Parathyroid adenoma (tissue), 2 donors: ENCODE data around the gene AADACL4.
"Not testable (repeated sequence)": the region's sequence is repeated elsewhere in the genome, so short reads cannot be mapped to it uniquely, and the experiment has no call there.

ENCODE experiments used
- H2AFZ ChIP-seq: fragments of 300-600 bp; sonication (generic); one replicate; pipeline ENCODE4 v1.7.0; 2017; ENCODE audit warnings: antibody characterized with exemption, mild to moderate bottlenecking
- H3K27ac ChIP-seq: fragments of 300-600 bp; sonication (generic); one replicate; pipeline ENCODE4 v1.7.0; 2017
- H3K27me3 ChIP-seq: fragments of 300-600 bp; sonication (generic); one replicate; pipeline ENCODE4 v1.7.0; 2017; ENCODE audit warnings: low read length; ENCODE audit not compliant: control insufficient read depth, insufficient read depth
- H3K36me3 ChIP-seq: fragments of 300-600 bp; sonication (generic); one replicate; pipeline ENCODE4 v1.7.0; 2017; ENCODE audit warnings: low read length; ENCODE audit not compliant: control insufficient read depth, insufficient read depth
- H3K4me1 ChIP-seq: fragments of 300-600 bp; sonication (generic); one replicate; pipeline ENCODE4 v1.7.0; 2017; ENCODE audit warnings: control low read depth
- H3K4me2 ChIP-seq: fragments of 300-600 bp; sonication (generic); one replicate; pipeline ENCODE4 v1.7.0; 2017; ENCODE audit warnings: low read length
- H3K4me3 ChIP-seq: fragments of 300-600 bp; sonication (generic); one replicate; pipeline ENCODE4 v1.7.0; 2017; ENCODE audit warnings: low read depth, low read length
- H3K79me2 ChIP-seq: fragments of 300-600 bp; sonication (generic); one replicate; pipeline ENCODE4 v1.7.0; 2017; ENCODE audit warnings: control low read depth
- H3K9ac ChIP-seq: fragments of 300-600 bp; sonication (generic); one replicate; pipeline ENCODE4 v1.7.0; 2017; ENCODE audit warnings: mild to moderate bottlenecking
- H3K9me3 ChIP-seq: fragments of 300-600 bp; sonication (generic); one replicate; pipeline ENCODE4 v1.7.0; 2017; ENCODE audit warnings: low read length; ENCODE audit not compliant: control insufficient read depth
- TF ChIP-seq, protein P1 (sequence below): fragments of 300-600 bp; sonication (generic); IDR thresholded peaks from one replicate; pipeline ENCODE4 v1.7.0; 2017; ENCODE audit warnings: antibody characterized with exemption, mild to moderate bottlenecking
- donor health status: primary hyperparathyroidism.

AADACL4 gene

DNA sequence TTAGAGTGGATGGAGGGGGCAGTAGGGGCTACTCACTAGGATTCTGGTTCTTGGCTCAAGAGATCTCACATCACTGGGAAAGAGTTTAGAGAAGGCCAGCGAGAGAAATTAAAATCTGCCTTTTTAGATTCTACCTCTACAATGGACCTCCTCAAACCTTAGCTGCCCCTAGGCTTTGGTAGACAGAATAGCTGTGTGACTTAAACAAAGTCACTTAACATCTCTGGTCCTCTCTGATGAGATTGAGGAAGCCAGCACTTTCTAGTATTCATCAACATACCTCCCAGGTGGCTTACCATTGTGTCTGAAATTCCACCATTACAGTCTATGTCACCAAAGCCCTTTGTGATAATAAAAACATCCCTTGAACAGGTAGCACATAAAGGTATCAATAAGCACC lies 18.7 kb downstream of the AADACL4 start:
- H3K9ac ChIP-seq, result no peak overlapping the region

DNA sequence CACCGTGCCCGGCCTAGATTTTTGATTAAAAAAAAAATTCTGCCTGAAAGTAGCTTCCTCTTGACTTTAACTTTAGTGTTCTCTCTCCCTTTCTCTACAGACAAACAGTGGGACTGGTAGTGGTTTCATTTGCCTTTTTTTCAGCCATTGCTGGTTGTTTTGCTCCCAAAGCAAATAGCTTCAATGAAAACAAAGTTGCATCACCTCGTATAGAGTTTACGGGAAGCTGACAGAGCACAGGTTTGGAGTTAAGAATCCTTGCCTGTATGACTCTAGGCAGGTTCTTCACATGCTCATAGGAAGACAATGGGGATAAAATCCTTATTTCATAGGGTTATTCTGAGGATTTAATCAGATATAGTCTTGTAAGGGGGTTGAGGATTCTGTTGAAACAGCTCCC lies 21.6 kb downstream of the AADACL4 start:
- H3K4me3 ChIP-seq, result no peak overlapping the region
- no peak overlapping the region for H3K9ac ChIP-seq
- H3K4me2 ChIP-seq, result no peak overlapping the region
- H3K27me3 ChIP-seq, result no peaks in the 10 kb centered on the region
- no peaks in the 10 kb centered on the region for H3K4me1 ChIP-seq
- H2AFZ ChIP-seq, result no peak overlapping the region
- no peaks in the 10 kb centered on the region for H3K79me2 ChIP-seq
- no peaks in the 10 kb centered on the region for H3K9me3 ChIP-seq
- TF ChIP-seq, protein P1, sequence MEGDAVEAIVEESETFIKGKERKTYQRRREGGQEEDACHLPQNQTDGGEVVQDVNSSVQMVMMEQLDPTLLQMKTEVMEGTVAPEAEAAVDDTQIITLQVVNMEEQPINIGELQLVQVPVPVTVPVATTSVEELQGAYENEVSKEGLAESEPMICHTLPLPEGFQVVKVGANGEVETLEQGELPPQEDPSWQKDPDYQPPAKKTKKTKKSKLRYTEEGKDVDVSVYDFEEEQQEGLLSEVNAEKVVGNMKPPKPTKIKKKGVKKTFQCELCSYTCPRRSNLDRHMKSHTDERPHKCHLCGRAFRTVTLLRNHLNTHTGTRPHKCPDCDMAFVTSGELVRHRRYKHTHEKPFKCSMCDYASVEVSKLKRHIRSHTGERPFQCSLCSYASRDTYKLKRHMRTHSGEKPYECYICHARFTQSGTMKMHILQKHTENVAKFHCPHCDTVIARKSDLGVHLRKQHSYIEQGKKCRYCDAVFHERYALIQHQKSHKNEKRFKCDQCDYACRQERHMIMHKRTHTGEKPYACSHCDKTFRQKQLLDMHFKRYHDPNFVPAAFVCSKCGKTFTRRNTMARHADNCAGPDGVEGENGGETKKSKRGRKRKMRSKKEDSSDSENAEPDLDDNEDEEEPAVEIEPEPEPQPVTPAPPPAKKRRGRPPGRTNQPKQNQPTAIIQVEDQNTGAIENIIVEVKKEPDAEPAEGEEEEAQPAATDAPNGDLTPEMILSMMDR, result no peak
- H3K36me3 ChIP-seq, result no peaks in the 10 kb centered on the region
- no peak overlapping the region for H3K27ac ChIP-seq

More for the DNA sequence above, 18.7 kb downstream of the AADACL4 start:
- no peak overlapping the region for H3K4me2 ChIP-seq
- H3K79me2 ChIP-seq, result no peaks in the 10 kb centered on the region
- no peak overlapping the region for H2AFZ ChIP-seq
- no peaks in the 10 kb centered on the region for H3K27me3 ChIP-seq
- TF ChIP-seq, protein P1, result no peak
- no peaks in the 10 kb centered on the region for H3K4me1 ChIP-seq
- H3K9me3 ChIP-seq, result no peaks in the 10 kb centered on the region
- H3K4me3 ChIP-seq, result no peak overlapping the region
- no peak overlapping the region for H3K27ac ChIP-seq
- no peaks in the 10 kb centered on the region for H3K36me3 ChIP-seq

DNA sequence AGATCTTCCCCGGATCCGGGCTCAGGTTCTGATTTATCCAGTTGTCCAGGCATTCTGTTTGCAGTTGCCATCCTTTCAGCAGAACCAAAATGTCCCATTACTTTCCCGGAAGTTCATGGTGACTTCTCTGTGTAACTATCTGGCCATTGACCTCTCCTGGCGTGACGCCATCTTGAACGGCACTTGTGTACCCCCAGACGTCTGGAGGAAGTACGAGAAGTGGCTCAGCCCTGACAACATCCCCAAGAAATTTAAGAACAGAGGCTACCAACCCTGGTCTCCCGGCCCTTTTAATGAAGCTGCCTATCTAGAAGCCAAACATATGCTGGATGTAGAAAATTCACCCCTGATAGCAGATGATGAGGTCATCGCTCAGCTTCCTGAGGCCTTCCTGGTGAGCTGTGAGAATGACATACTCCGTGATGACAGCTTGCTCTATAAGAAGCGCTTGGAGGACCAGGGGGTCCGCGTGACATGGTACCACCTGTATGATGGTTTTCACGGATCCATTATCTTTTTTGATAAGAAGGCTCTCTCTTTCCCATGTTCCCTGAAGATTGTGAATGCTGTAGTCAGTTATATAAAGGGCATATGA lies 22.4 kb downstream of the AADACL4 start:
- Histone ChIP-seq H2AFZ (no peak overlapping the region), H3K4me1 (no peaks in the 10 kb centered on the region), H3K9ac (no peak overlapping the region), H3K79me2 (no peaks in the 10 kb centered on the region), H3K27me3 (no peaks in the 10 kb centered on the region), H3K4me2 (no peak overlapping the region), H3K4me3 (no peak overlapping the region), H3K9me3 (no peaks in the 10 kb centered on the region), H3K36me3 (no peaks in the 10 kb centered on the region), H3K27ac (no peak overlapping the region)
- TF ChIP-seq, protein P1, result no peak

DNA sequence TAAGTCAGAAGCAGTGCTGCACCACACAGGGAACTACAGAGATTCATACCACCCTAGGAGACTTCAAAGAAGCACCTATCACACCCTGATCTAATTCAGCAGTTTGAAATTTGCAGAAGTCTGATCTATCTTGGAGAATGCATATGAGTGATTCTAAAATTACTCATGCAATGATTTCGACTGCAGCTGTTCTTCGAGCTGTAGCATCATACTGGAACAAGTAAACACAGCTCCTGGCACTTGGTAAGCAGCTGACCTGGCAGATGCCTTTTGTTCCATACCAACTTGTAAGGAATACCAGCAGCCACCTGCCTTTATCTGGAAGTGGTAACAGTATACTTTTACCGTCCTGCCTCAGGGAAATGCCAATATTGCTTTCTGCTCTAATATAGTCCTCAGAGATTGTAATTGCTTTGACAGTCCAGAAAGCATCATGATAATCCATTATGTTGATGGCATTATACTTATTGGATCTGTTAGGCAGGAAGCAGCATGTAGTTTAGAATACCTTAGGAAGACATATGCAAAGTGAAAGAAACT lies 25.7 kb downstream of the AADACL4 start:
- no peaks in the 10 kb centered on the region for H3K36me3 ChIP-seq
- no peaks in the 10 kb centered on the region for H3K79me2 ChIP-seq
- no peak overlapping the region for H2AFZ ChIP-seq
- H3K4me2 ChIP-seq, result no peak overlapping the region
- H3K27me3 ChIP-seq, result no peaks in the 10 kb centered on the region
- H3K27ac ChIP-seq, result no peak overlapping the region
- H3K4me3 ChIP-seq, result no peak overlapping the region
- H3K9me3 ChIP-seq, result no peaks in the 10 kb centered on the region
- TF ChIP-seq, protein P1, result no peak
- H3K9ac ChIP-seq, result no peak overlapping the region
- H3K4me1 ChIP-seq, result no peaks in the 10 kb centered on the region

DNA sequence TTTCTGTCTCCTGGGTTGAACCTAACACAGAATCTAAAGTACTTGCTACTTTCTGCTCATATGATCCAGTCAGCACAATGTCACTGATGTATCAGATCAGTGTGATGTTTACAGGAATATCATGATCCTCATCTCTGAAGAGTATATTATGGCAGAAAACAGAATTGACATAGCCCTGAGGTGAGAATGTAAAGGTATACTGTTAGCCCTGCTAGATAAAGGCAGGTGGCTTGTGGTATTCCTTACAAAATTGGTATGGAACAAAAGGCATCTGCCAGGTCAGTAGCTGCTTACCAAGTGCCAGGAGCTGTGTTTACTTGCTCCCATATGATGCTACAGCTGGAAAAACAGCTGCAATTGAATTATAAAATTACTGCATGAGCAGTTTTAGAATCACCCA lies 30.5 kb downstream of the AADACL4 start:
- no peaks in the 10 kb centered on the region for H3K27me3 ChIP-seq
- no peak overlapping the region for H3K9ac ChIP-seq
- H3K27ac ChIP-seq, result no peak overlapping the region
- H3K9me3 ChIP-seq, result no peaks in the 10 kb centered on the region
- no peak overlapping the region for H3K4me2 ChIP-seq
- TF ChIP-seq, protein P1, result no peak
- no peaks in the 10 kb centered on the region for H3K36me3 ChIP-seq
- H3K4me1 ChIP-seq, result no peaks in the 10 kb centered on the region
- no peak overlapping the region for H2AFZ ChIP-seq
- no peak overlapping the region for H3K4me3 ChIP-seq
- no peaks in the 10 kb centered on the region for H3K79me2 ChIP-seq

DNA sequence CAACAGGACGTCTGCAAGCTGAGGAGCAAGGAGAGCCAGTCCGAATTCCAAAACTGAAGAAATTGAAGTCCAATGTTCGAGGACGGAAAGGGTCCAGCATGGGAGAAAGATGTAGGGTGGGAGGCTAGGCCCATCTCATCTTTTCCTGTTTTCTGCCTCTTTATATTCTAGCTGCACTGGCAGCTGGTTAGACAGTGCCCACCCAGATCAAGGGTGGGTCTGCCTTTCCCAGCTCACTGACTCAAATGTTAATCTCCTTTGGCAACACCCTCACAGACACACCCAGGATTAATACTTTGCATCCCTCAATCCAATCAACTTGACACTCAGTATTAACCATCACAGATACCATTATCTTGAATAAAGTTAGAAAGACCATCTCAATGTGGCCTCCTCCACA lies 32.2 kb downstream of the AADACL4 start:
- not testable (repeated sequence) for H3K9ac ChIP-seq, H3K79me2 ChIP-seq

More for the DNA sequence above, 32.2 kb downstream of the AADACL4 start:
- not testable (repeated sequence) for H3K27ac ChIP-seq, H3K4me3 ChIP-seq, H2AFZ ChIP-seq, H3K9me3 ChIP-seq, H3K36me3 ChIP-seq, H3K27me3 ChIP-seq, H3K4me2 ChIP-seq, H3K4me1 ChIP-seq
